Fibroblast of villous mesenchyme (primary cell): ENCODE data around the gene SMG6. TPM values are rescaled to one million over a fixed set of nuclear protein-coding genes. Genes with fewer than 3 reads are reported as not detected.
A peak's percentile ranks its signal among the peaks of the same experiment; 100 is the strongest.

Source experiments
- DNase-seq: peaks from one replicate; pipeline ENCODE4 v3.0.0-alpha.2; 2010; ENCODE audit warnings: low read depth
- H3K4me3 ChIP-seq: 2 replicates; pipeline ENCODE4 v1.5.1; 2011; ENCODE audit warnings: low read depth, mild to moderate bottlenecking, low read length
- CTCF ChIP-seq: IDR thresholded peaks from 2 replicates; pipeline ENCODE4 v1.5.1; 2012; ENCODE audit warnings: low read depth, mild to moderate bottlenecking, low read length; ENCODE audit not compliant: insufficient read depth
- total RNA-seq: library from RNA; depleted of rRNA; stranded (reverse); fragments of >200 nt; gene quantifications from 2 replicates; pipeline ENCODE4 v1.2.3, GENCODE V29; 2012

Gene SMG6
- total RNA-seq, 1 donor = 50.5 TPM

GRCh38 chr17:2187758-2188157, 115.8 kb downstream of the SMG6 start:
- no peak overlapping the region for H3K4me3 ChIP-seq
- no peak for DNase-seq
- no peak for TF ChIP-seq CTCF

GRCh38 chr17:2186937-2187336, 116.6 kb downstream of the SMG6 start:
- no peak for DNase-seq
- TF ChIP-seq CTCF = no peak
- no peak overlapping the region for H3K4me3 ChIP-seq

- DNase-seq = no peak
- no peak overlapping the region for H3K4me3 ChIP-seq
- TF ChIP-seq CTCF = no peak
Measured at GRCh38 chr17:2184993-2185931, 118.3 kb downstream of the SMG6 start.

GRCh38 chr17:2183346-2183745, 120.2 kb downstream of the SMG6 start:
- no peak for TF ChIP-seq CTCF
- DNase-seq = peak; percentile 89

GRCh38 chr17:2181897-2182448, 121.6 kb downstream of the SMG6 start:
- H3K4me3 ChIP-seq = no peak overlapping the region
- TF ChIP-seq CTCF = no peak
- no peak for DNase-seq

More at GRCh38 chr17:2183346-2183745, 120.2 kb downstream of the SMG6 start:
- H3K4me3 ChIP-seq = no peak overlapping the region

- H3K4me3 ChIP-seq = no peak overlapping the region
- no peak for TF ChIP-seq CTCF
- peak; percentile 91 for DNase-seq
Measured at GRCh38 chr17:2181206-2181896, 122.2 kb downstream of the SMG6 start.
